Fibroblast of peridontal ligament (primary cell): ENCODE measurements around the gene MYBL2.

Source experiments
- DNase-seq: peaks from one replicate; pipeline ENCODE4 v3.0.0-alpha.2; 2010; ENCODE audit errors: extremely low read depth

MYBL2 gene

DNA sequence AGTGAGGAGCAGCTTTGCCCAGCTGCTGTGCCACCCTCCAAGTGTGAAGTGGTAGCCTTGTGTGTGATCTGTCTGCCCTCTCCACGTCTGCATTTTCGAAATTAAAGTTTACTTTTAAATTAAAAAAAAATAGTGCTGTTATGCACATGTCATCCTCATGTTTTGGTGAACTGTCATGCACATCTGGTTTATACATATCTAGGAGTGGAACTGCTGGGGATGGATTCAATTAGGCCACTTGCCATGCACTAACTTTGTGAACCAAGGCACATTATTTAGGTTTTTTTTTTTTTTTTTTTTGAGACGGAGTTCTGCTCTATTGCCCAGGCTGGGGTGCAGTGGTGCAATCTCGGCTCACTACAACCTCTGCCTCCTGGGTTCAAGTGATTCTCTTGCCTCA lies 56.3 kb downstream of the MYBL2 start:
- DNase-seq = peak; percentile 77

DNA sequence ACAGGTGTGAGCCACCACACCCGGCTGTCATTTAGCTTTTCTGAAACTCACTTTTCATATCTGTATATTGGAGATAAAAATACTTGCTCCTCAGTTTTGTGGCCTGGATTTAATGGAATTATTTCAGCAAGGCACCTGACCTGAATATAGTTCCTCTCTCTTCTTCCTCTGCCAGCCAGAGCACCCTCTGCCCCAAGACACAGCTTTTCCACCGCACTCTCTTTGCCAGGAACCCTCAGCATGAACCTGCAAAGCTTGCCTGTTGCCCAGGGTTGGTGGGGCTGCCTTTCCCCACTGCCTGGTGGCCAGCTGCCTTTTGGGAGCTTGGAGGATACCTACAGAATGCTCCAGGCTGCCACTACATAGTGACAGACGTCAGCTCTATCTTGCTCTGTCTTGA lies 56.8 kb downstream of the MYBL2 start:
- DNase-seq = no peak

DNA sequence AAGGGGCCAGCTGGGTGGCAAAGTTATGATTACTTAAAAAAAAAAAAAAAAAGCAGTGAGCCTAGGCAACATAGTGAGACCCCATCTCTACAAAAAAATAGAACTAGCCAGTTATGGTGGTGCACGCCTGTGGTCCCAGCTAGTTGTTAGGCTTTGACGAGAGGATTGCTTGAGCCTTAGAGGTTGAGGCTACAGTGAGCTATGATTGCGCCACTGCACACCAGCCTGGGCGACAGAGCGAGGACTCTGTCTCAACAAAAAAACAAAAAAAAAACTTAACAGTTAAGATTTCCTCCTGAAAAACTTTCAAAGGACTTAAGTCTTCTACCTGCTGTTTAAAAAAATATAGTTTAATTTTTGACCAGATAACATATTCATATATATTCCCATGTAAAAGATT lies 57.5 kb downstream of the MYBL2 start:
- DNase-seq = no peak

DNA sequence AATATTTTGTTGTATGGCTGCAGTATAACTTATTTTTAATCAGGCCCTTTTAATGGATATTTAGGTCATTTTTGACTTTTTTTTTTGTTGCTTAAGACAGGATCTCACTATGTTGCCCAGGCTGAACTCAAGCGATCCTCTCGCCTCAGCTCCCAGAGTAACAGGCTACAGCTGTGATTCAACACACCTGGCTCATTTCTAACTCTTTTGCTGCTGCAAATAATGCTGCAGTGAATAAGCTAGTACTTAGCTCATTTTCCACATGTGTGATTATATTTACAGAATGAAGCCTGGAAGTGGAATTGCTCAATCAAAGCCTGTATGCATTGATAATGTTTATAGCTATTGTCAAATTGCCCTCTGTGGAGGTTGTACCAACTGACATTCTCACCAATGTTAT lies 58.8 kb downstream of the MYBL2 start:
- DNase-seq = peak; percentile 39

DNA sequence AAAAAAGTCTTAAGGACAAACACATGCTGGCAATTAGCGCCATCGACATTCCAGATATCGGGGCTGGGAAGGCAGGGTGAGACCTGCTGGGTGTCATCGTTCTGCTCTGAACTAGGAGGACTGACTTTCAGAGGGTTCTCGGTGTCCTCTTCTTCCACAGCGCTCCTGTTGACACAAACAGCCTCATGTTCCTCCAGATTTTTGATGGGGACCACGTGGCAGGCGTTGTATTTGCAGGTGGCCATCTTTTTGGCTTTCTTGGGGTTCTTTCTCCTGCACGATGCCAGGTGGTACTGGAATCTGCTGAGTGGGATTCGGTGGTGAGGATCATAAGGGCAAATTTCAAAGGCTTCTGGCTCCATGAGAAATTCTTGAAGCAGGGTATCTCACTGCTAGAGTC lies 59.4 kb downstream of the MYBL2 start:
- no peak for DNase-seq

DNA sequence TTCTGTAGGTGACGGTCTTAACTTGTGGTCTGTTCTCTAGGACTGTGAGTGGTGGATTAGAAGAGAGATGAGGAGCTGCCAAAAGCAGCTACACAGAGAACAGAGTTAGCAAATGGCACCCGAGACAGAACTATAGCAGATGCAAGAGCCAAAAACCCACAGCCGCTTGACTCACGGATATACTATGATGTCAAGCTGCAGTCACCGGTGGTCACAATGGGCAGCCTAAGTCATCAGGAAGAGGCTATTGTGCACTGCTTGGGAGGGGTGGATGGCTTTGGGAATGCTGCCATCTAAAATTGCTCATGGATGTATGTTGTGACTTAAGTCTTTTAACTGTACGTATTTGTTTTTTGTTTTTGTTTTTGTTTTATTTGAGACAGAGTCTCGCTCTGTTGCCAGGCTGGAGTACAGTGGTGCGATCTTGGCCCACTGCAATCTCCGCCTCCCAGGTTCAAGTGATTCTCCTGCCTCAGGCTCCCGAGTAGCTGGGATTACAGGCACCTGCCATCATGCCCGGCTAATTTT lies 60.0 kb downstream of the MYBL2 start, which contains the start of gene GTSF1L:
GTSF1L (minus strand) TSS at position 192 of the 528 bp plus-strand sequence. CDS start 308 bp downstream, outside the sequence.
- peak; percentile 63 for DNase-seq

DNA sequence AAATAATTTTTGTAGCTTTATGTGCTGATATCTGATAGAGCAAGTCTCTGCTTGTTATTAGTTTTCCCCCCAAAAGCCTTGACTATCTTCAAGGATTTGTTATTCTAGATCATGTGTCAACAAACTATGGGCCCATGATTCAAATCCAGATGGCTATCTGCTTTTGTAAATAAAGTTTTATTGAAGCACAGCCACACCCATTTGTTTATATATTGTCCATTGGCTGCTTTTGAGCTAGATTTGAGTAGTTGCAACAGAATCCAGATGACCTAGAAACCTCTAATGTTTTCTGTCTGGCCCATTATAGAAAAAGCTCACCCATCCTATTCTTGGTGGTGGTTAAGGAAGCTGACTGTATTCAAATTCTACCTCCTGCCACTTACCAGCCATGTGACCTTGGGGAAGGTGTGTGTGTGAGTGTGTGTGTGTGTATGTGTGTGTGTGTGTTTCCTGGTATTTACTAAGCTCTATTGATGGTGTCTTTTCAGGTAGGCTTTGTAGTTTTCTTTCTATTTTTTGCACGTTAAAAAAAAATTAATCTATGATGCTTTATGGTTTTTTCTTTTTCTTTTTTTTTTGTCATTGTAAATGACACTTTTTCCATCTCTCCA lies 61.2 kb downstream of the MYBL2 start:
- DNase-seq = no peak

DNA sequence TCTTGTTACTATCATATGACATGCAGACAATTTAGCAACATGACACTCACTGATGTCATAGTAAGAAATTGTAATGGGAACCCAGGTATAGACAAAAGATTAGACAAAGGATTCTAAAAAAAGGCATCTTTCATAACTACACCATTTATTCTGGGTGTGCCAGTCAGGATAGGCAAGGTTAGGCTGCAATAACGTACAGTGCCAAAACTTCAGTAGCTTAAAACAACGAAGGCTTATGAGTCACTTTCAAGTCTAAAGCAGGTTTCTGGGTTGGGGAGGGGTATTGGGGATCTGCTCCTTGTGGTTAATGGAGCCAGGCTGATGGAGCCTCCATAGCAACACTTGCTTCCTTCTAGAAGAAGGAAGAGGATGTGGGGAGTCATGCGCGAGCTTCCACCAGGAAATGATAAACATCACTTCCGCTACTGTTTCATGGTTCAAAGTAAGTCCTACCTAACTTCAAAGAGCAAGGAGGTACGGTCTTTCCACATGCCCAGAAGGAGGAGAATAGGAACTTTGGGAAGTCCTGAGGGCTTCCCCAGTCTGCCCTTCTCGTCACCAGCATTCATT lies 61.9 kb downstream of the MYBL2 start:
- DNase-seq = no peak

DNA sequence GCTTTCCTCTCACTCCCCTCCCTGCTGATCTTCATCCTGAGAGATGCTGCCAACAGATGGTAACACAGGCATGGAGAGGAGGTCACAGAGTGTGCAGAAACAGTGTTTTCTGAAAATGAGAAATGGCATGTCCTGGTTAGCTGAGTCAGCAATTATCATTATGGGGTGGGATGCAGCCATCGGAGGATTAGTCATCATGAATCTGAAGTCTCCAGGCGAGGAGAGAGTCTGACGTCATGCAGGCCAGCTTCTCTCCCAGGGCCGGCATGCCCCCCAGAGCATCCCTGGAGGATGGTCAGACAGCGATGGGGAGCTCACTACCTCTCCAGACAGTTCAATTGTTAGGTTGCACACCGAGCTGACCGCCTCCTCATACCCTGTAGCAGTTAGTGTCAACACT lies 64.6 kb downstream of the MYBL2 start:
- peak; percentile 80 for DNase-seq

DNA sequence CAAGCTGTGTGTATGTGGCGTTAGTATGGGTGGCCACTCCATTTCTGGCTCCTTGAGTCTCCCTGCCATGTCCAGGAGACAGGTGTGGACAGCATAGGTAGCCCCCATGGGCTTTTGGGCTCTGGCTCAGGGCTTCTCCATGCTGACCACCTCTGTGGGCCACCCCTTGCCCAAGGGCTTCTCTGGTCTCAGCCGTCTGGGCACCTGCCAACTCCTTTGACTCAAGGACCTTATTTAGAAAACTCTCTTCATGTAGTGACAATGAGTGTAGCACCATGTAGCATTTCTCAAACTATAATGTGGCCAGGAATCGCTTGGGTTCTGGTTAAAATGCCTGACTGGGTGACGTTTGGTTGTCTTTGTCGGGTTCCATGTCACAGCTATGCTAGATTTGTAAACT lies 65.0 kb downstream of the MYBL2 start:
- DNase-seq = no peak

DNA sequence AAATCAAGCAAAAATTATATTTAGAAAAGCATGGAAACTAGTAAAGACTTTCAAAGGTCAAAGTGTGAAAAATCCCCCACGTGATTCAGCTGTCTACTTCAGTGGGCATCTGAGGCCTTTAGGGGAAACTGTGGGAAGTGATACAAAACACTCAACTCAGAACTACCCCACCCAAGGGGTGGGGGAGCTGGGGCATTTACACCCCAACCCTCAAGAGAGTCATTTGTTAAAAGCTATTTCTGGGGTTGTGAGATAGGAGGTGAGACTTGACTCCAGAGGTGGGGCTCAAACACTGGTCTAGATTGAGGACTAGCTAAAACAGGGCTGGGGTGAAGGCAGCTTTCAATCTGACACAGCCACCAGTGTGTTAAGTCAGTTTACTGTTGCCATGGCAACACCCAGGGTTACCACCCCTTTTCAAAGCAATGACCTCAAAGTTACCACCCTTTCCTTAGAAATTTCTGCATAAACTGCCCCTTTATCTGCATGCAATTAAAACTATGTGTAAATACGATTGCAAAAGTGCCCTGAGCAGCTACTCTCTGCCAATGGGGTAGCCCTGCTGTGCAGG lies 69.8 kb downstream of the MYBL2 start:
- DNase-seq = peak; percentile 24

DNA sequence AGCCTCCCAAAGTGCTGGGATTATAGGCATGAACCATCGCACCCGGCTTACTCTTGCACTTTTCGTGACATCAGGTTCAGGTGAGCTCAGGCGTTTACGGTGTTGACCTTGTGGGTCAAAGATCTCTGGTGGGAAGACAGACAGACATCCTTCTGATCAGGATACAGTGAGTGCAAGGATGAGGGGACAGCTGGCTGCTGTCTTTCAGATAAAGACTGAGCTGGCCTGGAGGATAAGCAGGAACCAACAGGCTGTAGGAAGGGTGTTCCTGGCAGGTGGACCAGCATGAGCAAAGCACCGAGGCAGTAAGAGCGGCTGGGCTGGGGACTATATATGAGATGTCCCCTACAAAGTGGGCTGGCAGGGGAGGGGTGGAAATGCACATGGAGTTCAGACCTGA lies 71.0 kb downstream of the MYBL2 start:
- no peak for DNase-seq

DNA sequence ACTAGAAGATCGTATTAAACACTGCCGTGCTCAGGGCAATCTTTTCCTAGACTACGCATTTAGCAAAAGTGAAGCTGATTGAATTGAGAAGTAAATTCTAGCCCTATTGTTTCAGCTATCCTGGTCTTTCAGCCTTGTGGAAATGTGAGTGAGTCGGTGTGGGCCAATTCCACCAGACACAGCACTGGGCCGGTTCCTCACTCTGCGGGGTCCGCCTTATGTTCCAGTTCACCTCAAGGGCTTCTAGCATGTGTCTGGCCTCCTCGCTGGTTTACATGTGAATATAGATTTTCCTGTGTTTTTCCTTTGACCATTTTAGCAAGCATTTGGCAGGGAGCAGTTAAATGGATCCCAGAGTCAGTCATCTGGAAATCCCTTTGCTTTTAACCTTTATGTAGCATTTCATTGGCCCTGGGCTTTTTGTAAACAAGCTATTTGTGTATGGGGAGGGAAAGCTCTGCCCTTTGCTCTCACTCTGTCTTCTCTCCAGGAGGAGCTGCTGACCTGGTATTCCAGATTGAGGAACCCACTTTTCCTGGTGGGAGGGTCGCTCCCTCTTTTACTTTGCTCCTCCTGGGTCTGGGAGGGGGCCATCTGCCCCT lies 72.3 kb downstream of the MYBL2 start:
- DNase-seq = no peak

DNA sequence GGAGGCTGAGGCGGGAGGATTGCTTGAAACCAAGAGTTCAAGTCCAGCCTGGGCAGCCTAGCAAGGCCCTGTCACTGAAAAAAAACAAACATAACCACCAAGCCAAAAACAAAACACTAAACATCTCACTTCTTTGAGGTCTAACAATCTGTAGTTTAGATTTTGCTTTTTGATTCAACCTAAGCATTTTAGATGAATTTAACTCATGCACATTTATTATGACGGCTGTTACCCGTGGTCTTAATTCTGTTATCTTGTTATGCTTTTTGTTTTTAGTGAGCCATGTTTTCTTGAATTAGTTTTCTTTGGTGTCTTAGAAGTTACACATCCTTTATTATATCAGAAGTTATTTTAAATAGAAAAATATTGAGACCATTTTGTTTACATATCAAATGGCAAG lies 73.7 kb downstream of the MYBL2 start:
- DNase-seq = no peak

DNA sequence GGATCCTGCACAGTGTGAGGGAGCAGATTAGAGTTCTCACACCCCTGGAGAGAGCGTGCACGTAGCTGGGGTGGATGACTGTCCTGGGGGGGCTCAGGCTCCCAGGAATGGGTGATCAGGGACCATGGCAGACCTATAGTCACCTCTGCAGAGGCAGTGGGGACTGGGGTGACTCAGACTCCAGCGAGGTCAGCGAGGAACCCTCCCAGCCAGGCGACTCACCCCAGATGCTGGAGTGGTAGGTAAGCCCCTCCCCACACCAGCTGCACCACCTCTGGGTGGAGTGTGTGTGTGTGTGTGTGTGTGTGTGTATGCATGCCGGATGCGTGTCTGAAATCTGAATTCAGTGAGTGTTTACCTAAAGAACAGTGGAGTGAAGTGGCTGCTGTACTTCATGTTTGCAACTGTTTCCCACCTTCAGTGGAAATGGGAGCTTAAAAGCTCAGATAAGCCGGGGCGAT lies 77.3 kb downstream of the MYBL2 start:
- DNase-seq = no peak

DNA sequence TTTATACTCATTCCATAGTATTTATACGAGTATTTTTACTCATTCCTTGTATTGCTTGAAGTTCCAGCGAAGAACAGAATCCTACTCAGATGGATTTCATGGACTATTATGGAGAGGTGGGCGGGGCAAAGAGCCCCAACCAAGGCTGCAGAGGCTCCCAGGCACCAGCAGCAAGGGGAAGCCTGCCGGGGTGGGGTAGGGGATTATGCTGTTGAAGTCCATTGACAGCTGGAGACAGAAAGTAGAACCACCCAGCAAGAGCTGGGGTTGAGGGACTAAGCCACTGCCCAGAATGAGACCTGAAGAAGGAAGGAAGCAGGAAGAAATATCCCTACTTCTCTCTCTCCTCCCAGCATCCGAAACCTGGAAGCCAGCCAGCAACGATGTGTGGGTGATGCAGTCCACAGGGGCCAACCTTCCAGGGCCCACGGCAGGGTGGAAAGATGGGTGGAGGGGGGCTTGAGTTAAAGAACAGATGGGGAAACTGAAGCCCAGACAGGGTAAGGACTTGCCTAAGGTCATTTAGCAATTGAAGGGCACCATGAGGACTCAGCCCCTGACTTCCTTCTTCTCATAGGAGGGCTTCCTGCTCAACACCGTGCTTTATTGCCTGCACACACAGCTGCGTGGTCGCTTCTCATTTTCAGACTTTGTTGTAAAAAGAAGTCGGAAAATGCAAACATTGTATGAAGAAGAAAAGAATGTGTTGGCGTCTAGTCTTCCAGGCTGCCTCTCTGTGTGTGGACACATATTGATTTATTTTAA lies 78.2 kb downstream of the MYBL2 start:
- no peak for DNase-seq

DNA sequence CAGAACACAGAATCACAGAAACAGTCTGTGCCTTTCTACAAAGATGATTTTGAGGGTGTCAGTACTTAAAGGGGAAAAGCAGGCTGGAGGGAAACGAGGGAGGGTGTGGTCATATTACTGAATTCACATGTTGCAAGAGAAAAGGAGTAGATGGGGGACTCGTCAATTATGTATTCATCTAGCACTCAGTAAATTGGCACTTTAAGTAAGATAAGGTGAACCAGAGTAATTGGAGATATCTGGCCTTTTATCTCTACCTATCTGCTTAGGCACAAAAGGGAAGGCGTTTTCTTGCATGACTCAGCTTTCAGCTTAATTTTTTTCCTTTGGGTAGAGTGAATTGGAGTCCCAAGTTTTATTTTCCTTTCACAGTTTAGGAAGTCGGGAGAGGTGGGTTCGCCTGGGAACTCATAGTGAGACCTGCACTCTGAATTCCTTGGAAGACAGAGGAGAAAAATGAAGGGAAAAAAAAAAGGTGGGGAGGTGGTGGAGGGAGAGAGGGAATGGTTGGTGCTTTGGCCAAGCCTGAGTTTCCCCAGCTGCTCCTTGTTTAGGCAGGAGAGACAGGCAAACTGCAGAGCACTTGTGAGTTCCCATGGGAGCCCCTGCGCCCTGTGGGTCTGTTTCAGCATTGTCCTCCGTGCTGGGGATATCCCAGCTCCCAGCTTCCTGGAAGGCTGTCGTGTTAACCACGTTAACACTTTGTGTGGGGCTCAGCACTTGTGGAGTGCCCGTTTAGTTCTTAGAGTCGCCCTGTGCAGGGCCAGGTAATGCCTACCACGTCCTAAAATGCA lies 79.6 kb downstream of the MYBL2 start:
- DNase-seq = no peak

DNA sequence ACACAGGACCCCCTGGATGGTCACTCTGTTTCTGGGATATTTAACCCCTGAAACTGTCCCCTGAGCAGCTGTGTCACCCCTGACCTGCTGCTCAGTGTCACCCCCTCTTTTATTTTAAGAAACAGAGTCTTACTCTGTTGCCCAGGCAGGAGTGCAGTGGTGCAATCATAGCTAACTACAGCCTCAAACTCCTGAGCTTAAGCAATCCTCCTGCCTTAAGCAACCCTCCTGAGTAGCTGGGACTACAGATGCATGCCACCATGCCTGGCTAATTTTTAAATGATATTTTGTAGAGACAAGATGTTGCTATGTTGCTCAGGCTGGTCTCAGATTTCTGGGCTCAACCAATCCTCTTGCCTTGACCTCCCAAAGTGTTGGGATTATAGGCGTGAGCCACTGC lies 81.4 kb downstream of the MYBL2 start:
- DNase-seq = peak; percentile 57

DNA sequence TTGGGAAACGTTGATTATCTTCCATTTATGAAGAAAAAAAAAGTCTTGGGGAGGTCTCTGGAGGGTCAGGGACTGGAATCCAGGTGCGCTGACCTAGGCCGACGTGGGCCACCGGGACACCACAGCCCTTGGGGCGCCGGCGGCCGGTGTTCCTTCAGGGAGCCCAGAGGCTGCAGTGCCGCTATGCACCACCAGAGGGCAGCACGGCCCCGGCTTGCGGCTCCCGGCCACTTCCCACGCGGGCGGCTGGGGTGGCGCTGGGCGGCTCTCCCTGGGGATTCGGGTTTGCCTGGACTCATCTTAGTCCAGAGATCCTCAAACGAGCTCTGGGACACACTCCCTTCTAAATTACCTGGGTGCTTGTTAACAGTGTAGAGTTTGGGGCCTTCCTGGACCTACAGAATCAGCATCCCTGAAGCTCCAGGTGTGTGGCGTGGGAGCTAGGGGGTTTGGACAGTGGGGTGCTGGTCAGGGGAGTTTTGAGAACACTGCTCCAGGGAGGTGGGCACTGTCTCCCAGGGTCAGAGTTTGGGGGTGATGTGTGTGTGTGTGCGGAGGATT lies 82.9 kb downstream of the MYBL2 start:
- peak; percentile 23 for DNase-seq

DNA sequence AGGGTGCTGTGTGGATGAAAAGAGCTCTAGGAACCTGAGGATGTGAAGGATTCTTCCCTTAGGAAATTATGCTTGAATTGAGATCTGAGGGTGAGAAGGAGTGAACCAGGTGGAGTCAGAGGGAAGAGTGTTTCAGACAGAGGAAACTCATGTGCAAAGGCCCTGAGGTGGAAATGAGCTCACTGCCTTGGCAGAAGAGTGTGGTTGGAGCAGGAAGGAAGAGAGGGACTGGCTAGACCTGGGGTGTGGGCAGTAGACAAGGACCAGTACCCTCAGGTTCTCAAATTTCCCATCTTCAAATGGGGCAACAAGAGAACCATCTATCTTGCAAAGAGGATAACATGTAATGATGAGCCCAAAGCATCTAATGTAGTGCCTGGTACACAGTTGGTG lies 83.9 kb downstream of the MYBL2 start:
- no peak for DNase-seq
